Measurements from ENCODE around the gene CECR2. TPM values are rescaled to one million over a fixed set of nuclear protein-coding genes. Genes with fewer than 3 reads are reported as not detected.

Gene CECR2
- total and polyA plus RNA-seq, 4 donors: 0.08 to 2.1 (median 0.37) TPM

DNA sequence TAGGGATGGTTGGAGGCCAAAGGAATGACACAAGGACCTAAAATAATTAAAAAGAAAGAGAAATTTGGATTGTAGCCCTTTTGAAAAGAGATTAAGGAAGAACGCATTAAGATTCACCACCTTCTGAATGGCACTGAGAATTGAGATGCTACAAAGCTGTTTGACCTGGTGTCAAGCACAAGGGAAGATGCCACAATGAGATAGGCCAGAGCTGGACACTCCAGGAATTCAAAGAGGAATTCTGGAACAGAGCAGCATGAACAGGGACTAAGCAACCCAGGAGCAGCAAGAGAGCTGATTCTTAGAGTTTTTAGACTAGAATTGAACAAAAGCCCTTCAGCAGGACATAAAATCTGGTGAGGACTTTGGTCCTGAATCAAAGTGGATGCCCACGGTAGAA, 11.6 kb upstream of the CECR2 start:
- DNase-seq (no peak), ATAC-seq (ENCODE audit: low FRiP score) (no peak)
- Histone ChIP-seq H3K4me3 (ENCODE audit: low read length in 2 of 2) (no peak overlapping the region), H3K36me3 (ENCODE audit: control insufficient read depth in 1 of 2, insufficient read depth in 2 of 2, low read length in 1 of 2) (no peaks in the 10 kb centered on the region), H3K27ac (ENCODE audit: low read depth in 1 of 2, low read length in 2 of 2) (no peak overlapping the region), H3K27me3 (ENCODE audit: control insufficient read depth in 1 of 2, insufficient read depth in 2 of 2, low read length in 1 of 2) (no peaks in the 10 kb centered on the region), H3K4me1 (ENCODE audit: control insufficient read depth in 1 of 2, insufficient read depth in 2 of 2, low read length in 2 of 2) (no peaks in the 10 kb centered on the region), H3K9me3 (ENCODE audit: control insufficient read depth, low read length) (no peaks in the 10 kb centered on the region)
- intact Hi-C loops (cut with DNase I): no loop called here
- WGBS, 2 donors: 71 to 86% methylated on average over 2 of the region's 2 CpGs

DNA sequence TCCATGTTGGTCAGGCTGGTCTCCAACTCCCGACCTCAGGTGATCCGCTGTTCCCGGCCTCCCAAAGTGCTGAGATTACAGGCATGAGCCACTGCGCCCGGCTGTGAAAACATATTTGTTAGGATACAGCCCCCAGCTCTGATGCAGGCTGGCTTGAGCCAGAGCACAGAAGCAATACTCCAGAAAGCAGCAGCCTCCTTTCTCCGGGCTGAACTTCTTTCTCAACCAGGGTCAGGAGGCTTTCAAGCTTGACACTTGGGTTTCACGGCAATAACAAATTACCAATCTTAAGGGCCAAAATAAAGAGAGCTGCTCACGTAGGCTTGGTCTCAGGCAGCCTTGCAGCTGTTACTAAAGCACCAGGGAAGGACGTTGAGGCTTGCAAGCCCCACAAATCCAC, 10.8 kb upstream of the CECR2 start:
- no peaks in the 10 kb centered on the region for H3K36me3 ChIP-seq (ENCODE audit: control insufficient read depth in 1 of 2, insufficient read depth in 2 of 2, low read length in 1 of 2)
- H3K9me3 ChIP-seq (ENCODE audit: control insufficient read depth, low read length): no peaks in the 10 kb centered on the region
- intact Hi-C loops (cut with DNase I): no loop called here
- DNase-seq (no peak), ATAC-seq (ENCODE audit: low FRiP score) (no peak)
- no peak overlapping the region for H3K27ac ChIP-seq (ENCODE audit: low read depth in 1 of 2, low read length in 2 of 2)
- H3K4me1 ChIP-seq (ENCODE audit: control insufficient read depth in 1 of 2, insufficient read depth in 2 of 2, low read length in 2 of 2): no peaks in the 10 kb centered on the region
- 24 to 28% methylated on average over 9 of the region's 9 CpGs for WGBS, 2 donors
- no peak overlapping the region for H3K4me3 ChIP-seq (ENCODE audit: low read length in 2 of 2)
- H3K27me3 ChIP-seq (ENCODE audit: control insufficient read depth in 1 of 2, insufficient read depth in 2 of 2, low read length in 1 of 2): no peaks in the 10 kb centered on the region

DNA sequence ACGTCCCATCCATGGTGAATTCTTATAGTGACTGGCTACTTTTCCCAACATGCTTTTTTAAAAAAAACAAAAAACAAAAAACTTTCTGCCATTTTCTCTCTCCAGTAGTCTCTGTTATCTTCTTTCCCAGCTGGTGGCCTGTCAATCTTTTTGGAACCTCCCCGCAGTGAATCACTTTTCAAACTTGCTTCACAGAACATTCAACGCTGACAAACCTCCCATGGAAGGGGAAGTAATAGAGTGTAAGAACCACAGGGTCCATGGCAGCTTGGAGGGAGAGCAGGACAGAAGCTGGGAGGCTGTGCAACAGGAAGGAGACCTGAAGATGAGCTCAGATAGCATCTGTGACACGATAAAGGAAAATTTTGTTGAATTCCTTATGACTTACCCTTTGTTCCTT, 9.8 kb upstream of the CECR2 start:
- H3K27me3 ChIP-seq (ENCODE audit: control insufficient read depth in 1 of 2, insufficient read depth in 2 of 2, low read length in 1 of 2): no peaks in the 10 kb centered on the region
- no peak for ATAC-seq (ENCODE audit: low FRiP score)
- 67 to 71% methylated on average over 4 of the region's 4 CpGs for WGBS, 2 donors

DNA sequence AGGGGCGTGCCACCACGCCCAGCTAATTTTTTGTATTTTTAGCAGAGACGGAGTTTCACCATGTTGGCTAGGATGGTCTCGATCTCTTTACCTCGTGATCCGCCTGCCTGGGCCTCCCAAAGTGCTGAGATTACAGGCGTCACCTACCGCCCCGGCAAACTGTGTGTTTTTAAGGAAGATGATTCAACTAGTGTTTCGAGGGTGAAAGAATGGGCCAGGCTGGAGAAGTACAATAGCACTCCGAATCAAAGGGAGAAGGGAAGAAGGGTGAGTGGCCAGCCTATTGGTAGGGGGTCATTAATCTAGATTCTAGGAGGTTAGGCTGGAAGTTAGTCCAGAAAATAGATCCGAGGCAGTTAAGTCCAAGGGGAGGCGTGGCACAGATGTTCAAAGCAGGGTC, 2.9 kb upstream of the CECR2 start:
- Histone ChIP-seq H3K27me3 (ENCODE audit: control insufficient read depth in 1 of 2, insufficient read depth in 2 of 2, low read length in 1 of 2) (peaks cover 0 to 4% of the 10 kb centered on the region in 2 donors), H3K4me1 (ENCODE audit: control insufficient read depth in 1 of 2, insufficient read depth in 2 of 2, low read length in 2 of 2) (peaks cover 0 to 5% of the 10 kb centered on the region in 2 donors), H3K9me3 (ENCODE audit: control insufficient read depth, low read length) (no peaks in the 10 kb centered on the region), H3K36me3 (ENCODE audit: control insufficient read depth in 1 of 2, insufficient read depth in 2 of 2, low read length in 1 of 2) (no peaks in the 10 kb centered on the region), H3K27ac (ENCODE audit: low read depth in 1 of 2, low read length in 2 of 2) (no peak overlapping the region), H3K4me3 (ENCODE audit: low read length in 2 of 2) (no peak overlapping the region)
- WGBS, 2 donors: 79 to 82% methylated on average over 13 of the region's 13 CpGs
- ATAC-seq (ENCODE audit: low FRiP score) (no peak), DNase-seq (no peak)
- intact Hi-C loops (cut with DNase I): no loop called here

More for the DNA sequence above, 9.8 kb upstream of the CECR2 start:
- no peak for DNase-seq
- Histone ChIP-seq H3K9me3 (ENCODE audit: control insufficient read depth, low read length) (no peaks in the 10 kb centered on the region), H3K4me3 (ENCODE audit: low read length in 2 of 2) (no peak overlapping the region), H3K36me3 (ENCODE audit: control insufficient read depth in 1 of 2, insufficient read depth in 2 of 2, low read length in 1 of 2) (no peaks in the 10 kb centered on the region), H3K27ac (ENCODE audit: low read depth in 1 of 2, low read length in 2 of 2) (no peak overlapping the region), H3K4me1 (ENCODE audit: control insufficient read depth in 1 of 2, insufficient read depth in 2 of 2, low read length in 2 of 2) (no peaks in the 10 kb centered on the region)
- intact Hi-C loops (cut with DNase I): no loop called here

DNA sequence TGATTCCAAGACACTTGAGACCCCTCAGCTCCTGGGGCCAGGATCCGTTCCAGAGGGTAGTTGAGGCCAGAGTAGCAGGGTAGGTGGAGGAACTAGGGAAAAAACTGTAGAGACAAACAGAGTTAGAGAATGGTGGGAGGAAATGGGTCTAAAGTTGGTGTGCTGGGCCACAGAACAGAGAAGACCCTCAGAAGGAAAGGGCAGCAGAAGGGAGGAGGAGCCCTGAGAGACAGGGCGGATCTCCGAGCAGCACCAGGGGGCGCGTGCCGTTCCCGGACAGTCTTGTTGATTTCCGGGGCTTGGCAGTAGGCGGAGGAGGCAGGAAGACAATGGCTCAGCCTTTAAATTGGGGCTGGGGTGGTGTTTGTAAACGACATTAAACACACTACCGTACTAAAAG, 2.4 kb upstream of the CECR2 start:
- 9 to 10% methylated on average over 11 of the region's 11 CpGs for WGBS, 2 donors
- H3K4me3 ChIP-seq (ENCODE audit: low read length in 2 of 2): no peak overlapping the region
- H3K4me1 ChIP-seq (ENCODE audit: control insufficient read depth in 1 of 2, insufficient read depth in 2 of 2, low read length in 2 of 2): peaks cover 0 to 5% of the 10 kb centered on the region in 2 donors
- no peak for DNase-seq
- peaks cover 0 to 4% of the 10 kb centered on the region in 2 donors for H3K27me3 ChIP-seq (ENCODE audit: control insufficient read depth in 1 of 2, insufficient read depth in 2 of 2, low read length in 1 of 2)
- H3K36me3 ChIP-seq (ENCODE audit: control insufficient read depth in 1 of 2, insufficient read depth in 2 of 2, low read length in 1 of 2): no peaks in the 10 kb centered on the region
- intact Hi-C loops (cut with DNase I): no loop called here
- no peaks in the 10 kb centered on the region for H3K9me3 ChIP-seq (ENCODE audit: control insufficient read depth, low read length)
- H3K27ac ChIP-seq (ENCODE audit: low read depth in 1 of 2, low read length in 2 of 2): no peak overlapping the region
- peak; percentile 20 for ATAC-seq (ENCODE audit: low FRiP score)

DNA sequence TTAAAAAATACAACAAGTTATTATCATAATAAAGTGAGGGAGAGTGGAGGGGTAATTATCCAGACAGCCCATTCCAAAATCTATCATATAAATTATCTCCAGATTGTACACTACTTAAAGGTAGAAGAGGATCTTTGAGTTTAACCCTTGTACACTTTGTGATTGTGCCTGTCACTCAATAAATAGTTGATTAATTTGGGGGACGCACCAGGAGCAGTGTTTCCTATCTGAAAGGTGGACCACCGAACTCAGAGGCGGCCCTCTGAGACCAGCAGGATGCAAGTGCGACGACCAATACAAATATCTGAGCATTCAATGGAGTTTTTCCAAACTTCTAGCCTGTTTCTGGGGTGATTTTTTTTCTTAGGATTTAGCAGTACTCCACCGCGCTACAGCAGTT, 1.1 kb upstream of the CECR2 start:
- 2% methylated on average over 7 of the region's 7 CpGs for WGBS, 2 donors
- Histone ChIP-seq H3K4me1 (ENCODE audit: control insufficient read depth in 1 of 2, insufficient read depth in 2 of 2, low read length in 2 of 2) (peaks cover 0 to 5% of the 10 kb centered on the region in 2 donors), H3K27ac (ENCODE audit: low read depth in 1 of 2, low read length in 2 of 2) (no peak overlapping the region), H3K4me3 (ENCODE audit: low read length in 2 of 2) (no peak overlapping the region), H3K27me3 (ENCODE audit: control insufficient read depth in 1 of 2, insufficient read depth in 2 of 2, low read length in 1 of 2) (peaks cover 0 to 4% of the 10 kb centered on the region in 2 donors), H3K9me3 (ENCODE audit: control insufficient read depth, low read length) (no peaks in the 10 kb centered on the region), H3K36me3 (ENCODE audit: control insufficient read depth in 1 of 2, insufficient read depth in 2 of 2, low read length in 1 of 2) (no peaks in the 10 kb centered on the region)
- intact Hi-C loops (cut with DNase I): no loop called here
- ATAC-seq (ENCODE audit: low FRiP score) (no peak), DNase-seq (no peak)

DNA sequence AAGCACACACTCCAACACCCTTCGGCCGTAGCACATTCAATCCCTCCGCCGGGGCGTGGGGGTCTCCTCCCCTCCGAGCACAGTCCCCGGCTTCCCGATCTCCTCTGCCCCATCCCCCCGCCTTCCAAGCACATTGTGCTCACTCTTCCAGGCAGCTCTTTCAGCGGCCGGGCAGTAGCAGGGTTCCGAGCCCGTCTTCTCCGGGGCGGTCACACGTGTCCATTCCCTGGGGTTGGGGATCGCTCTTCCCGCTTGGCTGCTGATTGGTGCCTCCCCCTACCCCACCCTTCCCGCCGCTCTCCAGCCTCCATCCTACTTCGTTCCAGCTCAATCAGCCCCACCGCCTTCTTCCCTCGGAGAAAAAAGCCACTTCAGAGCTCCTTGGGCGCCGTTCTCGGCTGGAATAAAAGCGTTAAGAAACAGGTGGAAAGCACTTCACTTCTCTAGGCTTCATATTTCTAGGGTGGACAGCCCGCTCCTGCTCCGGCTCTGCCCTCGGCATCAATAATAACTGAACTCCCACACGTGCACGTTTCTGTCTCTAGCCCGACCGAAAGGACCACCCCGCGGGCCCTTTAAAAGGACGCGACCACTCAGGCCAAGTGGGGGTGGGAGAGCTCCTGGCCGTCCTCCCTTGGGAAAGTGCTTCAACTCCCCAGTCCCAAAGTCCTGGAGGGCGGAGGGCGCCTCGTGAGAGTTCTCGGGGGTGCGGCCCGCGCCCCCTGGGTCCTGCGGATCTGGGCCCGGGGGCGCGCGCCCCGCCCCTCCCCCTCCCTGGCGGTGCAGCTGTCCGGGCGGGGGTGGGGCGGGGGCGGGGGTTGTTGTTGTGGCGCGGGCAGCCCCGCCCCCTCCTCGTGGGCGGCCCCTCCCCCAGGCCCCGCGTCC, 464 bp upstream of the CECR2 start:
- Histone ChIP-seq H3K4me3 (ENCODE audit: low read length in 2 of 2) (peak overlapping the region; percentile 55 to 56), H3K4me1 (ENCODE audit: control insufficient read depth in 1 of 2, insufficient read depth in 2 of 2, low read length in 2 of 2) (peaks cover 0 to 5% of the 10 kb centered on the region in 2 donors), H3K9me3 (ENCODE audit: control insufficient read depth, low read length) (no peaks in the 10 kb centered on the region), H3K36me3 (ENCODE audit: control insufficient read depth in 1 of 2, insufficient read depth in 2 of 2, low read length in 1 of 2) (no peaks in the 10 kb centered on the region), H3K27me3 (ENCODE audit: control insufficient read depth in 1 of 2, insufficient read depth in 2 of 2, low read length in 1 of 2) (peaks cover 0 to 4% of the 10 kb centered on the region in 2 donors), H3K27ac (ENCODE audit: low read depth in 1 of 2, low read length in 2 of 2) (no peak overlapping the region)
- intact Hi-C loops (cut with DNase I): no loop called here
- 0 to 2% methylated on average over 53 to 64 of the region's 64 CpGs for WGBS, 2 donors
- ATAC-seq (ENCODE audit: low FRiP score) (peak; percentile 69), DNase-seq (no peak)

DNA sequence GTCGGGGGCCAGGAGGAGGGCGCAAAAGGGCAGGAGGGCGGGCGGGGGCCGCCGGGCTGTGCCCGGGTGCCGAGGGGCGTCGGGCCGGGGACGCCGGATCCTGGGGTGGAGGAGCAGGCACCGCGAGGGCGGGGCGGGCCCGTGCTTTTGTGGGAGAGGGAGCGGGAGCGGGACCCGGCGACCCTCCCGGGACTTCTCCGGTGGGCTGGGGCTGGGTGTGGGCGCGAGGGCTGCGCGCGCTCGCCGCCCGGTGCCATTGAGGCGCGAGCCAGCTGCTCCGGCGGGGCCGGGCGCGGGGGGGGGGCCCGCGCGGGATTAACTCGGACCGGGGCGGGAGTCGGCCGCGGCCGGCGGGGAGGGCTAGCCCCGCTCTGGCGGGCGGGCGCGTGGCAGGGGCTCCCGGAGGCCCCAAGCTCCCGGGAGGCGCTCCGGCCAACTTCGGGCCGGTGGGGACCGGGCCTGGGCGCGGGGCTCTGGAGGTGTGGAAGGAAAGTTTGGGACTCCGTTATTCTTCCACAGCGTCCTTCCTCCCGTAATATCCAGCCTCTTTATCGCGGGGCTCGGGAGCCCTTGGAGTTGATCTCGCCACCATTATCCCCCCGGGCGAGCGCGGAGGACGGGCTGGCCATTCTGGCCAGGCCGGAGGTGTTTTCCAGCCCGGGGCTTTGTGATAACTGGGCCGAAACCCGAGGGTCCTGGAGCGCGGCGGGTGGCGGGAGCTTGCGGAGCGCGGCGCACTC, 936 bp downstream of the CECR2 start:
- 1% methylated on average over 61 to 88 of the region's 88 CpGs for WGBS, 2 donors
- ATAC-seq (ENCODE audit: low FRiP score) (no peak), DNase-seq (no peak)
- H3K4me1 ChIP-seq (ENCODE audit: control insufficient read depth in 1 of 2, insufficient read depth in 2 of 2, low read length in 2 of 2): peaks cover 0 to 5% of the 10 kb centered on the region in 2 donors
- H3K27me3 ChIP-seq (ENCODE audit: control insufficient read depth in 1 of 2, insufficient read depth in 2 of 2, low read length in 1 of 2): peaks cover 0 to 4% of the 10 kb centered on the region in 2 donors
- H3K36me3 ChIP-seq (ENCODE audit: control insufficient read depth in 1 of 2, insufficient read depth in 2 of 2, low read length in 1 of 2): no peaks in the 10 kb centered on the region
- peak overlapping the region; percentile 55 to 56 for H3K4me3 ChIP-seq (ENCODE audit: low read length in 2 of 2)
- H3K9me3 ChIP-seq (ENCODE audit: control insufficient read depth, low read length): no peaks in the 10 kb centered on the region
- intact Hi-C loops (cut with DNase I): no loop called here
- no peak overlapping the region for H3K27ac ChIP-seq (ENCODE audit: low read depth in 1 of 2, low read length in 2 of 2)
